Fibroblast of skin of back (primary cell): ENCODE results near the gene HMG20B.

Experiments
- DNase-seq: peaks from one replicate; pipeline ENCODE4 v3.0.0-alpha.2; 2013

HMG20B gene

DNA sequence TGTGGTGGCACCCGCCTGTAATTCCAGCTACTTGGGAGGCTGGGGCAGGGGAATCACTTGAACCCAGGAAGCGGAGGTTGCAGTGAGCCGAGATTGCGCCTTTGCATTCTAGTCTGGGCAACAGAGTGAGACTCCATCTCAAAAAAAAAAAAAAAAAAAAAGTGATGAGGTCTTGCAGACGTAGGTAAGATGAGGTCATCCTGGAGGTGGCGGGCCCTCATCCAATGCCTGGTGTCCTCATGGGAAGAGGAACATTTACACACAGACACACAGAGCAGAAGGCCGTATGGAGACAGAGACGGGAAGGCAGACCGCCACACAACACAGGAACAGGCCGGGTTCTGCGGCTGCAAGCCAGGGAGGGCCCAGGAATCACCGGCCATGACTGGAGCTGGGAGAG lies 49.5 kb downstream of the HMG20B start:
- no peak for DNase-seq

DNA sequence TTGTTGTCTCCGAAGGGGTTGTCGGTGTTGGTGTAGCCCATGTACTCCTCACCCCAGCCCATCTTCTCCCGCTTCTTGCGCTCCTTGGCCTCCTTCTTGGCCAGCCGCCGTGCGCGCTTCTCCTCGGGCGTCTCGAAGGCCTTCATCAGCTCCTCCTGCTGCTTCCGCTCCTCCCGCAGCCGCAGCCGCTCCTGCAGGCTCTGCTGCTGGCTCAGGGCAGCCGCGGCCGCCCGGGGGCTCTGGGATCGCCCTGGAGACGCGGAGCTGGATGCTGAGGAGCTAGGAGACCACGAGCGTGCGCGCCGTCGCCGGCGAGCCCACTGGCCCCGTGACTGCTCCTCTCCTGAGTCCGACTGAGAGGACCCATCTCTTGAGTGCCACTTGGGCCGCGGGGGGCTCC lies 51.0 kb downstream of the HMG20B start:
- DNase-seq: no peak

DNA sequence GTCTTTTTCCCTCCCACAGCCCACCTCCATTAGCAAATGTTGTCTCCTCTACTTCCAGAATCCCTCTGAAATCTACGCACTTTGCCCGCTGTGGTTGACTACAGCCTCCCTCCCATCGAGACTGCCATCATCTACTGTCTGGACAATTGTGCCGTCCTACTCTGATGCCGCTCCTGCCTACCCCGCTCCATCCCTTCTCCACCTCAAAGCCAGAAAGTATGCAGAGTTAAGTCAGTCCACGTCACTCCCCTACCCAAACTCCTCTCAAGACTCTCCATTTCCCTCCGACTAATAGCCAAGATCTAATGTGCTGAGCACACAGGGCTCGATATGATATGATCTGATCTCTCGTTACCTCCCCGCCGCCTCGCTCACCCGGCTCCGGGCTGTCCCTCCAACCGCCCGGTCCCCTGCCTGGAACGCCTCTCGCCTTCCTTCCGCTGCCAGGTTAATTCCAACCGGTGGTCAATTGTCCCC lies 53.3 kb downstream of the HMG20B start:
- no peak for DNase-seq

DNA sequence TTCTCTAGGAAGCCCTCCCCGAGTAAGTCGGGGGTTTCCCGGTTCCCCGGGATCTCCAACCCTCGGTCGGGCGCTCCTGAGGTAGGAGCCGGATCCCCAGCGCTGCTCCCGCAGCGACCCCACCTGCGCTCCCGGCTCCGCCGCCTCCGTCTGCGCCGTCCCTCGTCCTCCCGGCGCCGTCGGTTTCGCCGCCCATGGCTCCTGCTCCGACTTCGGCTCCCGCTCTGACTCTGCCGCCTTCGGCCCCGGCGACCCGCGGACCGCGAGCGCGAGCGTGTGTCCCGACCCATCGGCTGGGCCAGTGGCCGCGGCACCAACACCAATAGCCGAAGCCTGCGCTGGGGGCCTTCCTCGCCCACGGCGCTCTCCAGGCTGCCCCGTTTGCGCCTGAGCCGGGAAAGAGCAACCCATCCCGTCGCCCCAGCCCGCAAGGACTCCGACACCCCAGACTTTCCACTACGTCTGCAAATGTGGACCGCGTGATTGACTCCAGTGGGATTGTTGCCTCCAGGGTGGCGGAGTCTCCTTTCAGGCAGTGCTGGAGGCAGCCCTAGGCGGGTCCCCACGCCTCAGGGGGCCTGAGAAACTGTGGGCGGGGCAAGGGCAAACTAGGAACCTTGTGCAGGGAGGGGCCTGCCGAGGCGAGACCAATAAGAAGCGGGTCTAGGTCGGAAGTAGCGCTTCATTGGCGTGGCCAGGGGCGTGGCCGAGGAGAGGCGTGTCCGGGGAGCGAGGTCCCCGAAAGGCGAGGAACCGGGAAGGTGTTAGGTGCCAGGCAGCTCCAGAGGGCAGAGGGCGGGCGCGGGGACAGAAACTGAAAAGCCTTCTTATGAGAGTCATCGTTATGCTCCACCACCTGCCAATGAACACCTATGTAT lies 54.0 kb downstream of the HMG20B start, which contains the start of gene CACTIN:
CACTIN (minus strand) TSS at position 318 of the 878 bp plus-strand sequence; CDS start at position 290, 28 bp downstream.
- DNase-seq: peak; percentile 98

DNA sequence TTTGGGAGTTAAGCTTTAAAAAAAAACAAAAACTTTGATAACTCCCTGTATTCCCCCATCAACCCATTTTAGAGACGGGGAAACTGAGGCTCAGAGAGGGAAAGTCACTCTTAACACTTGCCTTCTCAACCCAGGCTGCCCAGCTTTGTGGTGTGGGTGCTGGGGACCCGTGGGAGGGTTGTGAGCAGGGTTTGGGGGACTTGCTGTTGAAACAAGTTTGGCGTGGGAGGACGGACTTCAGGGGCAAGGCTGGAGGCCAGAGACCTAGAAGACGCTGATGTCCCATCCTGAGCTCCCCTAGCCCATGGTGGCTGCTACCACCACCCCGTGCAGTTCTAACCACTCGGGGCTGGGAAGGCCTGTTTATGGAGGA lies 54.6 kb downstream of the HMG20B start:
- no peak for DNase-seq
